Liver (tissue), 9 donors: ENCODE results near the gene ETV6. TPM values are rescaled to one million over a fixed set of nuclear protein-coding genes. Genes with fewer than 3 reads are reported as not detected.

Source experiments
- DNase-seq: peaks from one replicate; pipeline ENCODE4 v3.0.0-alpha.2; 2017; ENCODE audit warnings: low spot score
- H3K27ac ChIP-seq, 2 donors: one replicate each; pipeline ENCODE4 v1.7.0; 2013; ENCODE audit warnings: inconsistent platforms in 2 of 2, low read length in 2 of 2, control low read depth in 1 of 2, low read depth in 1 of 2, mild to moderate bottlenecking in 1 of 2
- H3K27me3 ChIP-seq, 4 donors: one replicate each; pipeline versions ENCODE4 v1.6.1 to v1.7.0; 2013; ENCODE audit warnings: low read length in 3 of 4, inconsistent platforms in 1 of 4, mild to moderate bottlenecking in 1 of 4, moderate library complexity in 1 of 4; ENCODE audit not compliant: control insufficient read depth in 4 of 4, insufficient read depth in 4 of 4
- H3K36me3 ChIP-seq, 4 donors: one replicate each; pipeline versions ENCODE4 v1.6.1 to v1.7.0; 2013; ENCODE audit warnings: low read length in 3 of 4, mild to moderate bottlenecking in 3 of 4, low read depth in 1 of 4, moderate library complexity in 1 of 4; ENCODE audit not compliant: control insufficient read depth in 4 of 4, insufficient read depth in 3 of 4
- H3K4me1 ChIP-seq, 4 donors: one replicate each; pipeline versions ENCODE4 v1.6.1 to v1.7.0; 2013; ENCODE audit warnings: low read length in 3 of 4, mild to moderate bottlenecking in 3 of 4, moderate library complexity in 1 of 4; ENCODE audit not compliant: control insufficient read depth in 4 of 4, insufficient read depth in 4 of 4
- H3K4me3 ChIP-seq, 3 donors: one replicate each; pipeline versions ENCODE4 v1.6.1 to v1.7.0; 2013; ENCODE audit warnings: low read length in 3 of 3, control low read depth in 1 of 3, low read depth in 1 of 3, mild to moderate bottlenecking in 1 of 3
- H3K9ac ChIP-seq, 2 donors: one replicate each; pipeline ENCODE4 v1.7.0; 2013; ENCODE audit warnings: low read length in 2 of 2, mild to moderate bottlenecking in 2 of 2, moderate library complexity in 2 of 2, control low read depth in 1 of 2, low read depth in 1 of 2
- H3K9me3 ChIP-seq, 4 donors: one replicate each; pipeline versions ENCODE4 v1.6.1 to v1.7.0; 2013; ENCODE audit warnings: low read length in 3 of 4; ENCODE audit not compliant: control insufficient read depth in 4 of 4
- ATF3 ChIP-seq: IDR thresholded peaks from 2 replicates; pipeline ENCODE4 v1.6.1; 2016; ENCODE audit warnings: antibody characterized with exemption
- CTCF ChIP-seq: fragments of 150-350 bp; IDR thresholded peaks from 2 replicates; pipeline ENCODE4 v1.5.1; 2017; ENCODE audit warnings: improper control_type of control experiment, low read depth, low read length; ENCODE audit not compliant: missing input control
- EGR1 ChIP-seq, 2 donors: IDR thresholded peaks; 2 replicates each; pipeline ENCODE4 v1.6.1; 2016 to 2018; ENCODE audit warnings: antibody characterized with exemption in 2 of 2, low read depth in 2 of 2
- FOXA1 ChIP-seq: IDR thresholded peaks from 2 replicates; pipeline ENCODE4 v1.6.1; 2016; ENCODE audit warnings: antibody characterized with exemption
- FOXA2 ChIP-seq: IDR thresholded peaks from 2 replicates; pipeline ENCODE4 v1.6.1; 2016; ENCODE audit warnings: antibody characterized with exemption
- GABPA ChIP-seq, 2 donors: IDR thresholded peaks in 1 of 2; conservative IDR thresholded peaks in 1 of 2; 2 replicates each; pipeline ENCODE4 v1.6.1; 2016; ENCODE audit warnings: antibody characterized with exemption in 2 of 2, mild to moderate bottlenecking in 1 of 2, moderate library complexity in 1 of 2
- HNF4A ChIP-seq, 2 donors: conservative IDR thresholded peaks; 2 replicates each; pipeline ENCODE4 v1.6.1; 2016; ENCODE audit warnings: antibody characterized with exemption in 2 of 2, mild to moderate bottlenecking in 2 of 2
- HNF4G ChIP-seq: IDR thresholded peaks from 2 replicates; pipeline ENCODE4 v1.6.1; 2016; ENCODE audit warnings: antibody characterized with exemption
- JUND ChIP-seq, 2 donors: IDR thresholded peaks; 2 replicates each; pipeline ENCODE4 v1.6.1; 2016; ENCODE audit warnings: antibody characterized with exemption in 2 of 2
- MAX ChIP-seq: IDR thresholded peaks from 2 replicates; pipeline ENCODE4 v1.6.1; 2016; ENCODE audit warnings: antibody characterized with exemption
- NR2F2 ChIP-seq: IDR thresholded peaks from 2 replicates; pipeline ENCODE4 v1.6.1; 2016; ENCODE audit warnings: antibody characterized with exemption
- RAD21 ChIP-seq, 2 donors: IDR thresholded peaks; 2 replicates each; pipeline ENCODE4 v1.6.1; 2016; ENCODE audit warnings: antibody characterized with exemption in 2 of 2, mild to moderate bottlenecking in 2 of 2
- REST ChIP-seq: IDR thresholded peaks from 2 replicates; pipeline ENCODE4 v1.6.1; 2016; ENCODE audit warnings: antibody characterized with exemption, mild to moderate bottlenecking
- RXRA ChIP-seq, 2 donors: IDR thresholded peaks; 2 replicates each; pipeline ENCODE4 v1.6.1; 2017 to 2018; ENCODE audit warnings: antibody characterized with exemption in 2 of 2, mild to moderate bottlenecking in 1 of 2
- SP1 ChIP-seq: IDR thresholded peaks from 2 replicates; pipeline ENCODE4 v1.6.1; 2018; ENCODE audit warnings: antibody characterized with exemption, mild to moderate bottlenecking
- TAF1 ChIP-seq: conservative IDR thresholded peaks from 2 replicates; pipeline ENCODE4 v1.6.1; 2016; ENCODE audit warnings: antibody characterized with exemption, mild to moderate bottlenecking
- YY1 ChIP-seq: IDR thresholded peaks from 2 replicates; pipeline ENCODE4 v1.6.1; 2016; ENCODE audit warnings: antibody characterized with exemption, mild to moderate bottlenecking
- ZBTB33 ChIP-seq: IDR thresholded peaks from 2 replicates; pipeline ENCODE4 v1.6.1; 2016; ENCODE audit warnings: antibody characterized with exemption
- WGBS: extraction: QIAGEN DNeasy Blood & Tissue Kit; methylation state at CpG from one replicate; pipeline ENCODE4 v1.1.7; 2013; 5-methylcytosine and 5-hydroxymethylcytosine counted together
- polyA plus RNA-seq, 2 donors: library from polyadenylated mRNA; stranded (reverse) in 1 of 2; unstranded in 1 of 2; fragments of 200-250 nt in 1 of 2; fragments of >200 nt in 1 of 2; fragmentation: Nextera tagmentation in 1 of 2; extraction: Ambion mirVana in 1 of 2; gene quantifications; one replicate each; pipeline versions ENCODE4 v1.2.1 to v1.2.3, GENCODE V29; 2013 to 2015
- total RNA-seq, 2 donors: library from RNA; depleted of rRNA; stranded (reverse); fragments of >200 nt; gene quantifications; one replicate each; pipeline ENCODE4 v1.2.3, GENCODE V29; 2014
- donor health status: healthy.
- donor health status: healthy.
- donor health status: healthy.
- donor health status: healthy.
- donor health status: healthy.

ETV6 gene
- total and polyA plus RNA-seq, 4 donors, result 2.0 to 6.2 (median 3.5) TPM

GRCh38 chr12:11885261-11886038 lies 236.0 kb downstream of the ETV6 start:
- H3K9me3 ChIP-seq, result no peaks in the 10 kb centered on the region
- peak; percentile 57 to 62 for TF ChIP-seq HNF4A (conservative IDR thresholded peaks at IDR 0.05)
- TF ChIP-seq JUND (IDR thresholded peaks at IDR 0.05), result peak; percentile 15 to 60
- TF ChIP-seq CTCF, result no peak
- peak; percentile 42 to 58 for TF ChIP-seq RXRA (IDR thresholded peaks at IDR 0.05)
- no peak for TF ChIP-seq FOXA2
- TF ChIP-seq MAX, result peak; percentile 76
- TF ChIP-seq GABPA (IDR thresholded peaks at IDR 0.05 in 1 of 2, conservative IDR thresholded peaks at IDR 0.05 in 1 of 2), result peak in 1 of 2 donors; percentile 21
- TF ChIP-seq FOXA1, result no peak
- peak in 1 of 2 donors; percentile 20 for TF ChIP-seq RAD21 (IDR thresholded peaks at IDR 0.05)
- no peak for TF ChIP-seq TAF1
- no peak for TF ChIP-seq ZBTB33
- peak; percentile 11 to 16 for TF ChIP-seq EGR1 (IDR thresholded peaks at IDR 0.05; ENCODE audit: low read depth in 2 of 2)
- TF ChIP-seq ATF3, result no peak
- peak; percentile 34 for TF ChIP-seq REST
- TF ChIP-seq HNF4G, result peak; percentile 19
- peak; percentile 60 for TF ChIP-seq YY1
- peak; percentile 99 for TF ChIP-seq NR2F2
- peak; percentile 56 for TF ChIP-seq SP1
- no peaks in the 10 kb centered on the region for H3K27me3 ChIP-seq
- H3K4me1 ChIP-seq, result peaks cover 5 to 17% (median 12%) of the 10 kb centered on the region in 4 donors
- no peak overlapping the region for H3K4me3 ChIP-seq
- no peak overlapping the region for H3K9ac ChIP-seq
- 46% methylated on average over 8 of the region's 8 CpGs for WGBS
- peaks cover 0 to 21% (median 7%) of the 10 kb centered on the region in 4 donors for H3K36me3 ChIP-seq
- no peak for DNase-seq
- peak overlapping the region; percentile 33 to 70 for H3K27ac ChIP-seq
